Subcutaneous abdominal adipose tissue (tissue), 5 donors: Measurements from ENCODE around the gene GZMM.

Source experiments
- H3K27ac ChIP-seq: one replicate; pipeline ENCODE4 v1.7.0; 2013; ENCODE audit warnings: low read depth, mild to moderate bottlenecking, inconsistent platforms, low read length, moderate library complexity
- H3K27me3 ChIP-seq, 5 donors: one replicate each; pipeline ENCODE4 v1.7.0; 2013; ENCODE audit warnings: low read length in 5 of 5, inconsistent platforms in 1 of 5; ENCODE audit not compliant: control insufficient read depth in 5 of 5, insufficient read depth in 4 of 5
- H3K36me3 ChIP-seq, 5 donors: one replicate each; pipeline ENCODE4 v1.7.0; 2013; ENCODE audit warnings: low read length in 5 of 5; ENCODE audit not compliant: control insufficient read depth in 5 of 5, insufficient read depth in 5 of 5
- H3K4me1 ChIP-seq, 5 donors: one replicate each; pipeline ENCODE4 v1.7.0; 2013; ENCODE audit warnings: low read length in 5 of 5, mild to moderate bottlenecking in 3 of 5, moderate library complexity in 1 of 5; ENCODE audit not compliant: control insufficient read depth in 5 of 5, insufficient read depth in 5 of 5
- H3K4me3 ChIP-seq, 5 donors: one replicate each; pipeline ENCODE4 v1.7.0; 2013; ENCODE audit warnings: low read length in 5 of 5, low read depth in 1 of 5
- H3K9ac ChIP-seq, 5 donors: one replicate each; pipeline ENCODE4 v1.7.0; 2013; ENCODE audit warnings: low read length in 5 of 5, mild to moderate bottlenecking in 4 of 5, moderate library complexity in 3 of 5
- H3K9me3 ChIP-seq, 5 donors: one replicate each; pipeline ENCODE4 v1.7.0; 2013; ENCODE audit warnings: low read length in 5 of 5; ENCODE audit not compliant: control insufficient read depth in 5 of 5
- donor health status: healthy.
- donor health status: healthy.
- donor health status: healthy.
- donor health status: healthy.
- donor health status: healthy.

Gene GZMM

DNA sequence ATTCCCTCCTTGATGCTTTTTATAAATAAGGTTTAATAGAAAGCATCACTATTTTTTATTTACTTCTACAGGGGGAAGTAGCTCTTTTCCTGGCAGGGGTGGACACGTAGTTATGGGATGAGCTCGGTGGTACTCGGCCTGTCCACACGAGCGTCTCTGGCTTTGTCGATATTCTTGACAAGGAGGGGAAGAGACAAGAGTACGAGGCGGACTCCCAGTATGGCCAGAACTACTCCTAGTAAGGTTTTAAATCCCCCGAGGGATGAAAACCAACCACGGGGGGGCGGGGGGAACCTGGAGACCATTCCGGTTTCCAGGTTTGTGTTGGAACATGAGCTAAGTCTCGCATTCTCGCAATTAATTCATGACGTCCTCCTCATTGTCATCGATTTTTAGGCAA, 23.0 kb downstream of the GZMM start:
- Histone ChIP-seq H3K27me3 (no peaks in the 10 kb centered on the region), H3K36me3 (no peaks in the 10 kb centered on the region), H3K4me3 (no peak overlapping the region), H3K4me1 (peaks cover 0 to 17% (median 10%) of the 10 kb centered on the region in 5 donors), H3K9me3 (no peaks in the 10 kb centered on the region), H3K27ac (no peak overlapping the region), H3K9ac (no peak overlapping the region)

DNA sequence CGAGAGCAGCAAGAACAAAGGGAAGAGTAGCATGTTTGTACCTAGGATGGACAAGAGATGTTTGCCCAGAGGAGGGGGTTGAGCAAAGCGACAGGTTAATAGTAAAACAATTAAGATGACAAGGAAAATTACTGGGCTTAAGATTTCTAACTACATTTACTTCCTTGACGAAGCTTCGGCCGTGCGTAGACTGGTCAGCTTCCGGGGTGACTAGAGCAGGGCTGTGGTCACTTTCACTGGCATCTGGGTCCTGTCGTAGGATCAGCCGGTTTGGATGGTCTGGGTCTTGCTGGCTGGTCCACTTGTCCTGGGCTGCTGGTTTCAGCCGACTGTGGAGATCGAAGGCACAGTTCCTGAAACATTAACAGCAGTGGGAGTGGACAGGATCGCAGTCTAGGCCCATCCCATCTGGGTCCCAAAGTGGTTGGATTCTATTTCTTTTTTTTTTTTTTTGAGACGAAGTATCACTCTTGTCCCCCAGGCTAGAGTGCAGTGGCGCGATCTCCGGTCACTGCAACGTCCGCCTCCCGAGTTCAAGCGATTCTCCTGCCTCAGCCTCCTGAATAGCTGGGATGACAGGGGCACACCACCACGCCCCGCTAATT, 23.5 kb downstream of the GZMM start:
- Histone ChIP-seq H3K9ac (no peak overlapping the region), H3K4me1 (peaks cover 0 to 19% (median 13%) of the 10 kb centered on the region in 5 donors), H3K27ac (no peak overlapping the region), H3K36me3 (no peaks in the 10 kb centered on the region), H3K27me3 (no peaks in the 10 kb centered on the region), H3K9me3 (no peaks in the 10 kb centered on the region), H3K4me3 (no peak overlapping the region)

DNA sequence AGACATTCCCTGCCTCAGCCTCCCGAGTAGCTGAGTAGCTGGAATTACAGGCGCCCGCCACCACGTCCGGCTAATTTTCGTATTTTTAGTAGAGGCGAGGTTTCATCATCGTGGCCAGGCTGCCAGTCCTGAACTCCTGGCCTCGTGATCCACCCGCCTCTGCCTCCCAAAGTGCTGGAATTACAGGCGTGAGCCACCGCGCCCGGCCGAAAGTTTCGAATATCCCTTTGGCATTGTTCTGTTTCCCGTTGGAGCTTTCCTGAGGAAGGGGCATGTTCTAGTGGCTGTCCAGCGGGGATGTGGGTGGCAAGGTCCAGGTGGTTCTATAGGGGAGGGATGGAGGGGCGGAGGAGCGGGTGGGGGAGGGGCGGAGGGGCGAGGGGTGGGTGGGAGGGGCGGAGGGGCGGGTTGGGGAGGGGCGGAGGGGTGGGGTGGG, 26.4 kb downstream of the GZMM start:
- no peak overlapping the region for H3K4me3 ChIP-seq
- H3K9ac ChIP-seq = no peak overlapping the region
- no peaks in the 10 kb centered on the region for H3K36me3 ChIP-seq
- no peaks in the 10 kb centered on the region for H3K27me3 ChIP-seq
- peaks cover 4 to 42% (median 38%) of the 10 kb centered on the region in 5 donors for H3K4me1 ChIP-seq
- no peak overlapping the region for H3K27ac ChIP-seq
- H3K9me3 ChIP-seq = no peaks in the 10 kb centered on the region

DNA sequence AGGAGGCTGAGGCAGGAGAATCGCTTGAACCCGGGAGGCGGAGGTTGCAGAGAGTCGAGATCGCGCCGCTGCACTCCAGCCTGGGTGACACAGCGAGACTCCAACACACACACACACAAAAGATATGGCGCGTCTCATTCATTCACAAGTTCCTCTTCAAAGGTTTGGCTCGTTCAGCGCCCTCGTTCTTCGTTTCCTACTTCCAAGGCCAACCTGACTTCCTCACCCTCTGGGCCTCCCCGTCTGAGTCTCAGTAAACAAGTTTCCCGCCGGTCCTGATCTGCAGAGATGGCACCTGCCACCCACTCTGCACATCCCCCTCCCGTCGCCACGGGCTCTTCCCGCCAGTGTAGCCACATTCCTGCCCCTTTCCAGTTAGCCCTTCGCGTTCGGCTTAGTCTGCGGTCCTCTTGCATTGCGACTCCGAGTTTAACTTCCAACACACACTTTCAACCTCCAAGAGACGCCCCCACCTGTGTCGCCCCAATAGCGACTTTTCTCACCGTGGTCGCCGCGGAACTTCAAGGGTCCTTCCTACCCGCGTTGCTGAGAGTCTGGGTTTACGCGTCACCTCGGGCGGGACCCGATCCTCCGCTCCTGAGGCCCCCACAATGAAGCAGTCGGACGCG, 27.2 kb downstream of the GZMM start:
- Histone ChIP-seq H3K4me3 (peak overlapping the region; percentile 59 to 92 (median 70)), H3K9ac (peak overlapping the region in 4 of 5 donors; percentile 13 to 70 (median 46)), H3K36me3 (no peaks in the 10 kb centered on the region), H3K27ac (peak overlapping the region; percentile 40), H3K27me3 (no peaks in the 10 kb centered on the region), H3K4me1 (peaks cover 4 to 49% (median 45%) of the 10 kb centered on the region in 5 donors), H3K9me3 (no peaks in the 10 kb centered on the region)

DNA sequence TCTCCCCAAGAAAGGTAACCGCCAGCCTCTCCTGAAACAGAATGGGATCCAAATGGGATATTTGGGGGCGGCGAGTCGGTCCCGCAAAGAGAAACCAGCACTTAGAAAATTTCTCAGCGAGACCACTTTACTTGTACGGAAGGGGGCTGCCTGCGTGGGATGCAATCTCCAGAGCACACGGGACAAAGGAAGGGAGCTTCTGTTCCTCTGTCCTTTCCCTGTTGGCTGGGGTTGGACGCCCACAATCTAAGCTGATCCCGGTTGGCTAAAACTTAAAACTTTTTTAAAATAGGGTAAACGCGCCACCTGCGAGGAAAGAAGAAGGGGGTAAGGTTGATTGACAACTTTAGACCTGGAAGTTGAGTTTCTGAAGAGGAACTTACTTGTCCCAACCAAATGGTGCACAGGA, 27.7 kb downstream of the GZMM start:
- Histone ChIP-seq H3K4me3 (peak overlapping the region; percentile 59 to 92 (median 70)), H3K27me3 (no peaks in the 10 kb centered on the region), H3K27ac (peak overlapping the region; percentile 40), H3K9me3 (no peaks in the 10 kb centered on the region), H3K9ac (peak overlapping the region in 4 of 5 donors; percentile 23 to 70 (median 68)), H3K4me1 (peaks cover 4 to 52% (median 48%) of the 10 kb centered on the region in 5 donors), H3K36me3 (no peaks in the 10 kb centered on the region)

DNA sequence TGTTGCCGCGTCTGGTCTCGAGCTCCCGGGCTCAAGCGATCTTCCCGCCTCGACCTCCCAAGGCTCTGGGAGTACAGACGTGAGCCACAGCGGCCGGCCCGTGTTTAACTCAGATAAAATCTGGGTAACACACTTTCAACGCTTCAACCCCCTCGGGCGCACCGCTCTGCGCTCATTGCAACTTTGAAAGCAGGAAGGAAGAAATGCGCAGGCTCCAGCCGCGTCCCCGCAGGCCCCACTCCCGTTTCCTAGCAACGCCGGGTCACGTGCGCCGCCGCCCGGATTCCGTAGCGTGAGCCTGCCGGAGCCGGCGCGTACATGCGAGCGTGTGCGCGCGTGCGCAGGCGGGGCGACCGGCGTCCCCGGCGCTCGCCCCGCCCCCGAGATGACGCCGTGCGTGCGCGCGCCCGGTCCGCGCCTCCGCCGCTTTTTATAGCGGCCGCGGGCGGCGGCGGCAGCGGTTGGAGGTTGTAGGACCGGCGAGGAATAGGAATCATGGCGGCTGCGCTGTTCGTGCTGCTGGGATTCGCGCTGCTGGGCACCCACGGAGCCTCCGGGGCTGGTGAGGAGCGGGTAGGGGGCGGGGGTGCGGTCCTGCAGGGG, 28.4 kb downstream of the GZMM start, which contains the start of gene BSG:
Gene BSG (plus strand): TSS at position 457 of the 603 bp plus-strand sequence. CDS start 39 bp downstream, at position 496.
- Histone ChIP-seq H3K9ac (peak within 1 kb of the TSS; percentile 48 to 98 (median 92)), H3K27ac (peak within 1 kb of the TSS; percentile 76), H3K36me3 (no peaks in the 10 kb centered on the region), H3K4me1 (peaks cover 4 to 57% (median 50%) of the 10 kb centered on the region in 5 donors), H3K9me3 (no peaks in the 10 kb centered on the region), H3K27me3 (no peaks in the 10 kb centered on the region), H3K4me3 (peak within 1 kb of the TSS; percentile 86 to 95 (median 91))

DNA sequence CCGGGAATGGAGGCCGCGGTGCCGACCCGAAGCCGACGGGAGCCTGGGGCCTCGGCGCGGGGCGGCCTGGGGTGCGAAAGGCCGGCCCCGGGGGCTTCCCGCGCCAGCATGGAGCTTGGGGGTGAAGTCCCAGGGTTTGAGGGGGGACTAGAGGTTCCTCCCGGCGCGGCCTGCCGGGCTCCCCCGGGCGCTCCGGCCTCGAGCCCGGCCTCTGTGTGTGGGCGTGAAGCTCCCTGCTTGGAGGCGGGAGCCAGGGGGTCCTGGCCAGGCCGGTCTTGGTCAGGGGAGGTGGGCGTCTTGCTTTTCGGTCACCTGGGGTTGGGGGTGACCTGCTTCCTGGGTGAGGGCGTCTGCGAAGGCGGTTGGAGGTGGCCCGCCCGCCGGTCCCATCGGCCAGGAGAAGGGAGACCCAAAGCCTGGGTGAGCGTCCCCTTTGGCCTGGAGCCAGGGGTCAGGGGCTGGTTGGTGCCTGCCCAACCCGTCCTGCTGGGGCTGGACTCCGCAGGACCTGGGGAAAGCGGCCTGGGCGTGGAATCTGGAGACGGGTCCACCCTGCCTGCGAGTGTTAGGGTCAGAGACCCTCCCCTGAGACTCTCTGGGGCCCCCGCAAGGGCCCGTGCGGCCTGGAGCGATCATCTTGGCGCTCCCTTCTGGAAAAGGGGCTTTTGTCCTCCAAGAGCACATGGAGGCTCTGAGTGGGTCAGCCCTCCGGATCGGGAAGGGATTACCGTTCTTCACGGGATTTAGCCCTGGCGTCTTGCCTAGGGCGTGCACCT, 29.1 kb downstream of the GZMM start:
- Histone ChIP-seq H3K9ac (peak overlapping the region; percentile 48 to 98 (median 92)), H3K27me3 (no peaks in the 10 kb centered on the region), H3K4me3 (peak overlapping the region; percentile 86 to 95 (median 91)), H3K4me1 (peaks cover 4 to 60% (median 50%) of the 10 kb centered on the region in 5 donors), H3K9me3 (no peaks in the 10 kb centered on the region), H3K27ac (peak overlapping the region; percentile 76), H3K36me3 (peaks cover 0 to 7% (median 4%) of the 10 kb centered on the region in 5 donors)

DNA sequence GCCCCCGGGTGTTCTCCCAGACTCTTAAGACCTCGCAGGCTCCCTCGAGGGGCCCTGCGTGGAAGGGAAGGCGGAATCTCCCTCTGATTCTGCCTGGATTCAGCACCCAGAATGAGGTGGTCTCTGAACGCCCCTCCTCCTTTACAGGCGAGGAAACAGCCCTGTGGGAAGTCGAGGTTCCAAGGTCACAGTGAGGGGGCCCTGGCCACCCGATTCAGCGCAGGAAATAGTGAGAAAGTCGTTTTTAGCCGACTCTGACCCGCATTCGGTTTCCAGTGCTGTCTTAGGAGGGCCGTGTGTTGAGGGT, 29.6 kb downstream of the GZMM start:
- Histone ChIP-seq H3K9me3 (no peaks in the 10 kb centered on the region), H3K36me3 (peaks cover 0 to 12% (median 7%) of the 10 kb centered on the region in 5 donors), H3K9ac (peak overlapping the region; percentile 48 to 98 (median 92)), H3K4me1 (peaks cover 4 to 60% (median 50%) of the 10 kb centered on the region in 5 donors), H3K27me3 (no peaks in the 10 kb centered on the region), H3K4me3 (peak overlapping the region; percentile 86 to 95 (median 91)), H3K27ac (peak overlapping the region; percentile 76)

DNA sequence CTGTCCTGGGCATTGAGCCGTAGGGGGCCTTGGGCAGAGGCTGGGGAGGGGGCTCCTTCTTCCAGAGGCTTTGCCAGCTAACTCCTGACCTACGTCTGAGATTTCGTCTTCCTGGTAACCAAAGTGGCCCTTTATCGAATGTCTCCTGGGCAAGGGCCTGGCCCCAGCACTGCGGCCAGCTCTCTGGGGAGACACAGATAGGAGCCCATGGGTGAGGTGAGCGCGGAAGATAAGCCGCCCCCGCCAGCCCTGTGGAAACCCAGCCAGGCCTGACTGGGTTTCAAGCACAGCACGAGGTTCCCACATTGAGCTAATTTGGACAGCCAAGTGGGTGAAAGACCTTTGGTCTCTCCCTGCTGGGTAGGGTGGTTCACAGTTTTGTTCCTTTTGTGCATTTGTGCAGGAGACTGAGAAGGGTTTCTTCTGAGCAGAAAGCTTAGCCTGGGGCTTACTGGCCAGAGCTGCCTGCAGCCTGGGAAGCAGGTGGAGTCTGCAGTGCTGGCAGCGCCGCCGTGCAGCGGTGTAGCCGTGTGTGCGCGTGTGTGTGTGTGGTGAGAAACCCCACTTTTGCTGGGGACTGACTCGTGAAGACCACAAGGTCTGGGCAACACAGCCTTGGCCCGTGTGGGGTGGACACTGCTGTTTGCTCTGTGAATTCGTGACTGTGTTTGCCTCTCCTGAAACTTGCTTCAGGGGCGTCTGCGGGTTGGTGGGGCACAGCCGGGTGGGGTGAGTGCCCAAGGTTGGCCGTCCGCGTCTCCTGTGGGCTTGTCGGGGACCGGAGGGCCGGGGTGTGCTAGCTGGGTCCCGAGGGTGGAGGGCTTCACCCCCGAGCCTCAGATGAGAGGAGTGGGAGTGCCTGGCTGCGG, 31.0 kb downstream of the GZMM start:
- Histone ChIP-seq H3K27me3 (no peaks in the 10 kb centered on the region), H3K4me3 (peak overlapping the region in 4 of 5 donors; percentile 52 to 75 (median 56)), H3K36me3 (peaks cover 0 to 25% (median 12%) of the 10 kb centered on the region in 5 donors), H3K27ac (peak overlapping the region; percentile 62), H3K4me1 (peaks cover 4 to 60% (median 50%) of the 10 kb centered on the region in 5 donors), H3K9me3 (no peaks in the 10 kb centered on the region), H3K9ac (peak overlapping the region in 2 of 5 donors; percentile 61 to 74)
